Measurements from ENCODE around the gene PCSK1. TPM values are rescaled to one million over a fixed set of nuclear protein-coding genes. Genes with fewer than 3 reads are reported as not detected.

The PCSK1 gene
- polyA plus RNA-seq, 1 of the 3 experiments (the other 2 are of a cell fraction): 0.08 TPM

GRCh38 chr5:96473155-96473554 lies 40.1 kb upstream of the PCSK1 start:
- H4K20me1 ChIP-seq (ENCODE audit: insufficient read depth): no peaks in the 10 kb centered on the region
- CTCF ChIA-PET: no interaction called here
- H3F3A ChIP-seq (replicated peaks; ENCODE audit: insufficient read depth): no peaks in the 10 kb centered on the region
- POLR2A ChIA-PET: no interaction called here
- H3K4me2 ChIP-seq: no peak overlapping the region
- H3K79me2 ChIP-seq (ENCODE audit: insufficient read depth): no peaks in the 10 kb centered on the region
- H3K4me3 ChIP-seq (ENCODE audit: low read depth in 2 of 2, low read length in 1 of 2): no peak overlapping the region
- no peak overlapping the region for H3K27ac ChIP-seq (ENCODE audit: low read depth in 2 of 2, low read length in 1 of 2)
- H3K9ac ChIP-seq: no peak overlapping the region
- no peaks in the 10 kb centered on the region for H3K27me3 ChIP-seq (ENCODE audit: insufficient read depth)
- no peak for DNase-seq
- H3K9me3 ChIP-seq: no peaks in the 10 kb centered on the region
- peaks cover 0 to 4% of the 10 kb centered on the region in 2 experiments; a peak in 2 of 4 replicates for H3K4me1 ChIP-seq (ENCODE audit: control insufficient read depth in 1 of 2, insufficient read depth in 2 of 2, low read depth in 1 of 2, low read length in 1 of 2)
- 0% methylated on average over 1 of the region's 1 CpG for WGBS (ENCODE audit: low lambda C conversion rate)
- TF ChIP-seq TEAD4 (IDR thresholded peaks at IDR 0.05; ENCODE audit: borderline replicate concordance, insufficient read depth) (no peak), MEF2A (IDR thresholded peaks at IDR 0.05; ENCODE audit: borderline replicate concordance, low read depth) (no peak), MAX (IDR thresholded peaks at IDR 0.05; ENCODE audit: low read depth) (no peak), NRF1 (IDR thresholded peaks at IDR 0.05; ENCODE audit: low read depth, low read length) (no peak), FOSL2 (IDR thresholded peaks at IDR 0.05; ENCODE audit: borderline replicate concordance, low read depth) (no peak), GABPA (IDR thresholded peaks at IDR 0.05; ENCODE audit: low read depth) (no peak), EP300 (IDR thresholded peaks at IDR 0.05; ENCODE audit: borderline replicate concordance in 1 of 2, low read depth in 1 of 2, low read length in 1 of 2) (no peak), TAF1 (IDR thresholded peaks at IDR 0.05; ENCODE audit: borderline replicate concordance, low read depth, low read length) (no peak), POLR2AphosphoS5 (IDR thresholded peaks at IDR 0.05; ENCODE audit: low read depth, low read length) (no peak), EZH2phosphoT487 (IDR thresholded peaks at IDR 0.05; ENCODE audit: borderline replicate concordance, low read depth) (no peak), RCOR1 (IDR thresholded peaks at IDR 0.05; ENCODE audit: low read length) (no peak), GATA2 (CRISPR knock-in tag; IDR thresholded peaks at IDR 0.05) (no peak), NFIC (IDR thresholded peaks at IDR 0.05; ENCODE audit: borderline replicate concordance) (no peak), YY1 (IDR thresholded peaks at IDR 0.05; ENCODE audit: low read depth) (no peak)
- H3K36me3 ChIP-seq (replicated peaks in 1 of 2; ENCODE audit: control insufficient read depth in 1 of 2, insufficient read depth in 2 of 2, low read length in 1 of 2): no peaks in the 10 kb centered on the region
- H2AFZ ChIP-seq (ENCODE audit: low read depth): no peak overlapping the region
- no peaks in the 10 kb centered on the region for H3K9me2 ChIP-seq

- CTCF ChIA-PET: no interaction called here
- WGBS (ENCODE audit: low lambda C conversion rate): 64% methylated on average over 1 of the region's 1 CpG
- Histone ChIP-seq H2AFZ (ENCODE audit: low read depth) (no peak overlapping the region), H4K20me1 (ENCODE audit: insufficient read depth) (no peaks in the 10 kb centered on the region), H3K9me3 (no peaks in the 10 kb centered on the region), H3K4me1 (ENCODE audit: control insufficient read depth in 1 of 2, insufficient read depth in 2 of 2, low read depth in 1 of 2, low read length in 1 of 2) (peaks cover 0 to 4% of the 10 kb centered on the region in 2 experiments; a peak in 2 of 4 replicates), H3K36me3 (replicated peaks in 1 of 2; ENCODE audit: control insufficient read depth in 1 of 2, insufficient read depth in 2 of 2, low read length in 1 of 2) (no peaks in the 10 kb centered on the region), H3K9me2 (no peaks in the 10 kb centered on the region), H3K4me2 (no peak overlapping the region), H3F3A (replicated peaks; ENCODE audit: insufficient read depth) (no peaks in the 10 kb centered on the region), H3K27ac (ENCODE audit: low read depth in 2 of 2, low read length in 1 of 2) (no peak overlapping the region), H3K4me3 (ENCODE audit: low read depth in 2 of 2, low read length in 1 of 2) (no peak overlapping the region), H3K27me3 (ENCODE audit: insufficient read depth) (no peaks in the 10 kb centered on the region), H3K9ac (no peak overlapping the region), H3K79me2 (ENCODE audit: insufficient read depth) (no peaks in the 10 kb centered on the region)
- no peak for DNase-seq
- POLR2A ChIA-PET: no interaction called here
- no peak for TF ChIP-seq RFX5 (IDR thresholded peaks at IDR 0.05; ENCODE audit: low read length)
- TF ChIP-seq USF2 (IDR thresholded peaks at IDR 0.05; ENCODE audit: borderline replicate concordance, low read depth, low read length): no peak
- TF ChIP-seq MXI1 (IDR thresholded peaks at IDR 0.05; ENCODE audit: low read depth, low read length): no peak
- no peak for TF ChIP-seq MEF2A (IDR thresholded peaks at IDR 0.05; ENCODE audit: borderline replicate concordance, low read depth)
- TF ChIP-seq CHD2 (IDR thresholded peaks at IDR 0.05; ENCODE audit: low read length, partially characterized antibody): no peak
- TF ChIP-seq GATA2 (CRISPR knock-in tag; IDR thresholded peaks at IDR 0.05): no peak
- TF ChIP-seq YY1 (IDR thresholded peaks at IDR 0.05; ENCODE audit: low read depth): no peak
- no peak for TF ChIP-seq FOXM1 (IDR thresholded peaks at IDR 0.05; ENCODE audit: low read depth)
- no peak for TF ChIP-seq ZBTB33 (IDR thresholded peaks at IDR 0.05; ENCODE audit: borderline replicate concordance, low read depth)
- no peak for TF ChIP-seq EP300 (IDR thresholded peaks at IDR 0.05; ENCODE audit: borderline replicate concordance in 1 of 2, low read depth in 1 of 2, low read length in 1 of 2)
- no peak for TF ChIP-seq FOXJ3 (CRISPR knock-in tag; IDR thresholded peaks at IDR 0.05)
- TF ChIP-seq EZH2phosphoT487 (IDR thresholded peaks at IDR 0.05; ENCODE audit: borderline replicate concordance, low read depth): no peak
- TF ChIP-seq IRF3 (IDR thresholded peaks at IDR 0.05; ENCODE audit: low read depth, low read length): no peak
- TF ChIP-seq PBX3 (IDR thresholded peaks at IDR 0.05): no peak
- no peak for TF ChIP-seq NFIC (IDR thresholded peaks at IDR 0.05; ENCODE audit: borderline replicate concordance)
- no peak for TF ChIP-seq MAX (IDR thresholded peaks at IDR 0.05; ENCODE audit: low read depth)
Observed at GRCh38 chr5:96470785-96471184, 37.7 kb upstream of the PCSK1 start.
